ENCODE data around the gene FDXR.

Gene FDXR

GRCh38 chr17:74890554-74890953 is 17.8 kb upstream of the FDXR start:
- H3K9me3 ChIP-seq (ENCODE audit: low read depth, low read length), result no peaks in the 10 kb centered on the region
- no peak overlapping the region for H3K27ac ChIP-seq
- no peaks in the 10 kb centered on the region for H3K36me3 ChIP-seq (ENCODE audit: insufficient read depth, low read length)
- H3K9ac ChIP-seq (ENCODE audit: insufficient read length), result no peak overlapping the region
- H3K4me3 ChIP-seq, result no peak overlapping the region
- no peak for TF ChIP-seq EZH2 (IDR thresholded peaks at IDR 0.05)
- TF ChIP-seq POLR2AphosphoS5 (IDR thresholded peaks at IDR 0.05; ENCODE audit: borderline replicate concordance, low read depth, low read length), result no peak
- no peak for TF ChIP-seq FOXP2 (optimal IDR thresholded peaks at IDR 0.05; ENCODE audit: control extremely low read depth, extremely low read length, insufficient read depth)
- DNase-seq (ENCODE audit: low read depth, low spot score), result no peak

- no peaks in the 10 kb centered on the region for H3K9me3 ChIP-seq (ENCODE audit: low read depth, low read length)
- no peak for DNase-seq (ENCODE audit: low read depth, low spot score)
- no peak overlapping the region for H3K9ac ChIP-seq (ENCODE audit: insufficient read length)
- H3K36me3 ChIP-seq (ENCODE audit: insufficient read depth, low read length), result no peaks in the 10 kb centered on the region
- H3K4me3 ChIP-seq, result no peak overlapping the region
- no peak overlapping the region for H3K27ac ChIP-seq
- TF ChIP-seq POLR2AphosphoS5 (IDR thresholded peaks at IDR 0.05; ENCODE audit: borderline replicate concordance, low read depth, low read length) (no peak), EZH2 (IDR thresholded peaks at IDR 0.05) (no peak), FOXP2 (optimal IDR thresholded peaks at IDR 0.05; ENCODE audit: control extremely low read depth, extremely low read length, insufficient read depth) (no peak)
Measured at GRCh38 chr17:74888469-74888868, 15.7 kb upstream of the FDXR start.

- Histone ChIP-seq H3K27ac (no peak overlapping the region), H3K36me3 (ENCODE audit: insufficient read depth, low read length) (no peaks in the 10 kb centered on the region), H3K4me3 (no peak overlapping the region), H3K9me3 (ENCODE audit: low read depth, low read length) (no peaks in the 10 kb centered on the region), H3K9ac (ENCODE audit: insufficient read length) (no peak overlapping the region)
- DNase-seq (ENCODE audit: low read depth, low spot score), result no peak
- TF ChIP-seq EZH2 (IDR thresholded peaks at IDR 0.05), result no peak
- TF ChIP-seq POLR2AphosphoS5 (IDR thresholded peaks at IDR 0.05; ENCODE audit: borderline replicate concordance, low read depth, low read length), result no peak
- no peak for TF ChIP-seq FOXP2 (optimal IDR thresholded peaks at IDR 0.05; ENCODE audit: control extremely low read depth, extremely low read length, insufficient read depth)
Measured at GRCh38 chr17:74883241-74883745, 10.5 kb upstream of the FDXR start.

- Histone ChIP-seq H3K9me3 (ENCODE audit: low read depth, low read length) (no peaks in the 10 kb centered on the region), H3K27ac (no peak overlapping the region), H3K36me3 (ENCODE audit: insufficient read depth, low read length) (no peaks in the 10 kb centered on the region), H3K9ac (ENCODE audit: insufficient read length) (no peak overlapping the region), H3K4me3 (no peak overlapping the region)
- TF ChIP-seq FOXP2 (optimal IDR thresholded peaks at IDR 0.05; ENCODE audit: control extremely low read depth, extremely low read length, insufficient read depth) (no peak), EZH2 (IDR thresholded peaks at IDR 0.05) (no peak), POLR2AphosphoS5 (IDR thresholded peaks at IDR 0.05; ENCODE audit: borderline replicate concordance, low read depth, low read length) (no peak)
- no peak for DNase-seq (ENCODE audit: low read depth, low spot score)
Measured at GRCh38 chr17:74882517-74883240, 9.9 kb upstream of the FDXR start.

GRCh38 chr17:74881073-74881472 is 8.3 kb upstream of the FDXR start:
- Histone ChIP-seq H3K4me3 (no peak overlapping the region), H3K9ac (ENCODE audit: insufficient read length) (no peak overlapping the region), H3K9me3 (ENCODE audit: low read depth, low read length) (no peaks in the 10 kb centered on the region), H3K27ac (no peak overlapping the region), H3K36me3 (ENCODE audit: insufficient read depth, low read length) (no peaks in the 10 kb centered on the region)
- TF ChIP-seq POLR2AphosphoS5 (IDR thresholded peaks at IDR 0.05; ENCODE audit: borderline replicate concordance, low read depth, low read length), result no peak
- no peak for TF ChIP-seq FOXP2 (optimal IDR thresholded peaks at IDR 0.05; ENCODE audit: control extremely low read depth, extremely low read length, insufficient read depth)
- no peak for TF ChIP-seq EZH2 (IDR thresholded peaks at IDR 0.05)
- no peak for DNase-seq (ENCODE audit: low read depth, low spot score)

- Histone ChIP-seq H3K4me3 (no peak overlapping the region), H3K9ac (ENCODE audit: insufficient read length) (no peak overlapping the region), H3K27ac (no peak overlapping the region), H3K36me3 (ENCODE audit: insufficient read depth, low read length) (no peaks in the 10 kb centered on the region), H3K9me3 (ENCODE audit: low read depth, low read length) (no peaks in the 10 kb centered on the region)
- TF ChIP-seq POLR2AphosphoS5 (IDR thresholded peaks at IDR 0.05; ENCODE audit: borderline replicate concordance, low read depth, low read length) (no peak), FOXP2 (optimal IDR thresholded peaks at IDR 0.05; ENCODE audit: control extremely low read depth, extremely low read length, insufficient read depth) (no peak), EZH2 (IDR thresholded peaks at IDR 0.05) (no peak)
- no peak for DNase-seq (ENCODE audit: low read depth, low spot score)
Measured at GRCh38 chr17:74879308-74879707, 6.5 kb upstream of the FDXR start.

- no peak for DNase-seq (ENCODE audit: low read depth, low spot score)
- TF ChIP-seq EZH2 (IDR thresholded peaks at IDR 0.05) (no peak), FOXP2 (optimal IDR thresholded peaks at IDR 0.05; ENCODE audit: control extremely low read depth, extremely low read length, insufficient read depth) (no peak), POLR2AphosphoS5 (IDR thresholded peaks at IDR 0.05; ENCODE audit: borderline replicate concordance, low read depth, low read length) (no peak)
- no peak overlapping the region for H3K9ac ChIP-seq (ENCODE audit: insufficient read length)
- H3K36me3 ChIP-seq (ENCODE audit: insufficient read depth, low read length), result no peaks in the 10 kb centered on the region
- H3K27ac ChIP-seq, result no peak overlapping the region
- no peak overlapping the region for H3K4me3 ChIP-seq
- no peaks in the 10 kb centered on the region for H3K9me3 ChIP-seq (ENCODE audit: low read depth, low read length)
Measured at GRCh38 chr17:74878658-74879057, 5.9 kb upstream of the FDXR start.

- H3K9ac ChIP-seq (ENCODE audit: insufficient read length), result no peak overlapping the region
- no peak overlapping the region for H3K4me3 ChIP-seq
- H3K9me3 ChIP-seq (ENCODE audit: low read depth, low read length), result no peaks in the 10 kb centered on the region
- H3K36me3 ChIP-seq (ENCODE audit: insufficient read depth, low read length), result no peaks in the 10 kb centered on the region
- DNase-seq (ENCODE audit: low read depth, low spot score), result no peak
- no peak for TF ChIP-seq FOXP2 (optimal IDR thresholded peaks at IDR 0.05; ENCODE audit: control extremely low read depth, extremely low read length, insufficient read depth)
- TF ChIP-seq POLR2AphosphoS5 (IDR thresholded peaks at IDR 0.05; ENCODE audit: borderline replicate concordance, low read depth, low read length), result no peak
- no peak for TF ChIP-seq EZH2 (IDR thresholded peaks at IDR 0.05)
- no peak overlapping the region for H3K27ac ChIP-seq
Measured at GRCh38 chr17:74877592-74878548, 5.1 kb upstream of the FDXR start.
